Erythroblast (primary cell): ENCODE measurements around the gene MSI2.

Experiments
- DNase-seq, 2 experiments: peaks; one replicate each; lab custom pipeline; 2025; lab: John Stamatoyannopoulos, UW
- GATA1 ChIP-seq: IDR thresholded peaks from 2 replicates; pipeline ENCODE4 v1.6.1; 2011; ENCODE audit warnings: low read depth, mild to moderate bottlenecking, control low read depth, low read length, moderate library complexity
- POLR2A ChIP-seq: IDR thresholded peaks from 2 replicates; pipeline ENCODE4 v1.6.1; 2011; ENCODE audit warnings: mild to moderate bottlenecking, low read length

The MSI2 gene

GRCh38 chr17:57530026-57530425 is 273.7 kb downstream of the MSI2 start:
- TF ChIP-seq POLR2A (no peak), GATA1 (no peak)
- no peak for DNase-seq

GRCh38 chr17:57530508-57530907 is 274.2 kb downstream of the MSI2 start:
- DNase-seq = no peak

GRCh38 chr17:57531078-57531477 is 274.8 kb downstream of the MSI2 start:
- DNase-seq = no peak
- no peak for TF ChIP-seq GATA1
- no peak for TF ChIP-seq POLR2A

More at GRCh38 chr17:57530508-57530907, 274.2 kb downstream of the MSI2 start:
- no peak for TF ChIP-seq GATA1
- no peak for TF ChIP-seq POLR2A

GRCh38 chr17:57531648-57532504 is 275.6 kb downstream of the MSI2 start:
- no peak for DNase-seq
- no peak for TF ChIP-seq GATA1
- TF ChIP-seq POLR2A = no peak

GRCh38 chr17:57532556-57532955 is 276.2 kb downstream of the MSI2 start:
- DNase-seq = no peak
- no peak for TF ChIP-seq GATA1
- no peak for TF ChIP-seq POLR2A

- DNase-seq = no peak
- TF ChIP-seq GATA1 = no peak
- TF ChIP-seq POLR2A = no peak
These were observed 276.6 kb downstream of the MSI2 start for GRCh38 chr17:57532966-57533365.

GRCh38 chr17:57533684-57534305 is 277.5 kb downstream of the MSI2 start:
- DNase-seq = no peak
- no peak for TF ChIP-seq POLR2A
- TF ChIP-seq GATA1 = no peak

GRCh38 chr17:57534863-57535248 is 278.5 kb downstream of the MSI2 start:
- no peak for TF ChIP-seq GATA1
- no peak for TF ChIP-seq POLR2A

GRCh38 chr17:57535249-57535966 is 279.1 kb downstream of the MSI2 start:
- no peak for TF ChIP-seq GATA1
- no peak for TF ChIP-seq POLR2A
- DNase-seq = peak; percentile 7 to 27

More at GRCh38 chr17:57534863-57535248, 278.5 kb downstream of the MSI2 start:
- no peak for DNase-seq

- DNase-seq = no peak
- TF ChIP-seq GATA1 (no peak), POLR2A (no peak)
These were observed 280.0 kb downstream of the MSI2 start for GRCh38 chr17:57536289-57536688.

- no peak for DNase-seq
- TF ChIP-seq POLR2A (no peak), GATA1 (no peak)
These were observed 280.6 kb downstream of the MSI2 start for GRCh38 chr17:57536789-57537523.

- TF ChIP-seq POLR2A (no peak), GATA1 (no peak)
These were observed 281.4 kb downstream of the MSI2 start for GRCh38 chr17:57537524-57538410.

More at GRCh38 chr17:57537524-57538410, 281.4 kb downstream of the MSI2 start:
- no peak for DNase-seq
